ENCODE results near the gene DNAJC15.

- no peak for TF ChIP-seq CTCF (conservative IDR thresholded peaks at IDR 0.05 in 1 of 2, IDR thresholded peaks at IDR 0.05 in 1 of 2; ENCODE audit: low read depth in 1 of 2, low read length in 2 of 2)
- TF ChIP-seq EZH2 (IDR thresholded peaks at IDR 0.05; ENCODE audit: low read length, missing control alignments): no peak
These were observed 112.1 kb downstream of the DNAJC15 start for GRCh38 chr13:43135516-43135915.

All from fibroblast of lung (primary cell).